Liver (tissue), 3 donors: Measurements from ENCODE around the gene C11orf24.

Source experiments
- CTCF ChIP-seq: fragments of 150-350 bp; IDR thresholded peaks from 2 replicates; pipeline ENCODE4 v1.5.1; 2017; ENCODE audit warnings: improper control_type of control experiment, low read depth, low read length; ENCODE audit not compliant: missing input control
- EGR1 ChIP-seq, 2 donors: IDR thresholded peaks; 2 replicates each; pipeline ENCODE4 v1.6.1; 2016 to 2018; ENCODE audit warnings: antibody characterized with exemption in 2 of 2, low read depth in 2 of 2
- RAD21 ChIP-seq, 2 donors: IDR thresholded peaks; 2 replicates each; pipeline ENCODE4 v1.6.1; 2016; ENCODE audit warnings: antibody characterized with exemption in 2 of 2, mild to moderate bottlenecking in 2 of 2
- REST ChIP-seq: IDR thresholded peaks from 2 replicates; pipeline ENCODE4 v1.6.1; 2016; ENCODE audit warnings: antibody characterized with exemption, mild to moderate bottlenecking
- TAF1 ChIP-seq: conservative IDR thresholded peaks from 2 replicates; pipeline ENCODE4 v1.6.1; 2016; ENCODE audit warnings: antibody characterized with exemption, mild to moderate bottlenecking
- donor health status: healthy.
- donor health status: healthy.

- TF ChIP-seq CTCF: no peak
- TF ChIP-seq EGR1 (IDR thresholded peaks at IDR 0.05; ENCODE audit: low read depth in 2 of 2): no peak
- TF ChIP-seq TAF1: no peak
- no peak for TF ChIP-seq REST
- no peak for TF ChIP-seq RAD21 (IDR thresholded peaks at IDR 0.05)
Measured at GRCh38 chr11:68229601-68230000, 42.2 kb downstream of the C11orf24 start.
